ENCODE measurements around the gene TBL1XR1.

- TF ChIP-seq POLR2A (IDR thresholded peaks at IDR 0.05; ENCODE audit: low read length) (no peak), GATA1 (IDR thresholded peaks at IDR 0.05; ENCODE audit: low read depth, low read length) (no peak)
These were observed 32.5 kb upstream of the TBL1XR1 start for GRCh38 chr3:177229791-177230190.
